Amniotic epithelial cell (primary cell): ENCODE data around the gene RAPGEF4.
"Not testable (repeated sequence)": the region's sequence is repeated elsewhere in the genome, so short reads cannot be mapped to it uniquely, and the experiment has no call there.

ENCODE experiments used
- DNase-seq: peaks from one replicate; pipeline ENCODE4 v3.0.0-alpha.2; 2010; ENCODE audit warnings: low read depth

The RAPGEF4 gene

DNA sequence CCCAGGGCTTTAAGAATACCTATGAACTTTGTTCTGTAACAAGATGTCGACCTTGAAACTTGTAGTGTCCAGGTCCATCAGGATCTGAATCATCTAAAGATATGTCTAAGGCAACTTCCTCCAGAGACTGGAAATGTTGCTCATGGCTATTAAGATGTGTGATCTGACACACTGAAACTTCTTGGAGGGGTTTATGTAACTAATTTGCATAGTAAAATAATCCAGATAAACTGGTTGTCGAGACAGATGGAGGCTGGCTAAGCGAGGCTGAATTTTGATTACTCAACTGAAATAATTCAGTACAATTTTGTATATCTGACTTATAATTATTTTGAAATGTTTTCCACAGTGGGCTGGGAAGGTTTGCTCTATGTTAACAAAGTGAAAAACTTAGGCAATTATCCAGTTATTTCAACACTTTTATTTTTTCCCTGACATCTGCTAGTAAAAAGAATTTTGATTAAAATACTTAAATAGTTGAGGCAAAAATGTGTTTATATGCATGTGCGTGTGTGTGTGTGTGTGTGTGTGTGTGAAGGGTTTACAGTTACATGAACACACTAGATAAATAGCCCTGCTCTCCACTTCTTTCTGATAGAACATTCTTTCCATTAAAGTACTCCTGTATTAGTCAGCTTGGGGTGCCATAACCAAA lies 328.6 kb downstream of the RAPGEF4 start:
- DNase-seq, result peak; percentile 67

DNA sequence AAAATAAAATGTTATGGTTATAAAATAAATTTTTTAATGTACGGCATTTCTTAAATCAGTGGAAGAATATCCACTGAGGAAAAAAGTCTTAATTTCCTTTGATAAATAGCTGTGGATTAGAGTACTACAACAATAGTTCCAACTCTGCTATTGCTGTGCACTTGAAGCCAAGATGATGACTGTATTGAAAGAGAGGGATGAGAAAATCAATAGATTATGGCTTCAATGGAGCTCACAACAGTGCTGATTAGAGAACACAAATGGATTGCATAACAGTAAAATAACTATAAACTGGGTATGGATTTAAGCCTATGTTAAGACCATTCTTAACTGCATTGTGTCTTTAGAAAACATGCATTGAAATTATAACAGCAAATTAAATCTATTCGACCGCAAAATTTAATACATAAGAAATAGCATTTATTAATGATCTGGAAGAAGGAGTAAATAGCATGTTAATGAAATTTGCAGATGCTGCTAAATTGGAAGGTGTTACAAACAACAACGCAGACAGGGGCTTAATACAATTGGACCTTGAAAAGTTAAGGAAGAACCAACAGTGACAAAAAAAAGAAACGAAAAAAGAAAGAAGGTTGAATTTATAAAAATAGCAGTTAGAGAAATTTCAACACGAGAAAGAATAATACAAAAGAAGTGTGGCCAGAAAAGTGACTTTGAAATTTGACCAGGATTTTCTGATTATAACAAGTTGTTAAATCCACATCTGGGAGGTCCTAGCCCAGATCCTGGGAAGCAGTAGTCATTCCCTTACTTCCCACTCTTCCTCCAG lies 331.4 kb downstream of the RAPGEF4 start:
- DNase-seq, result no peak

DNA sequence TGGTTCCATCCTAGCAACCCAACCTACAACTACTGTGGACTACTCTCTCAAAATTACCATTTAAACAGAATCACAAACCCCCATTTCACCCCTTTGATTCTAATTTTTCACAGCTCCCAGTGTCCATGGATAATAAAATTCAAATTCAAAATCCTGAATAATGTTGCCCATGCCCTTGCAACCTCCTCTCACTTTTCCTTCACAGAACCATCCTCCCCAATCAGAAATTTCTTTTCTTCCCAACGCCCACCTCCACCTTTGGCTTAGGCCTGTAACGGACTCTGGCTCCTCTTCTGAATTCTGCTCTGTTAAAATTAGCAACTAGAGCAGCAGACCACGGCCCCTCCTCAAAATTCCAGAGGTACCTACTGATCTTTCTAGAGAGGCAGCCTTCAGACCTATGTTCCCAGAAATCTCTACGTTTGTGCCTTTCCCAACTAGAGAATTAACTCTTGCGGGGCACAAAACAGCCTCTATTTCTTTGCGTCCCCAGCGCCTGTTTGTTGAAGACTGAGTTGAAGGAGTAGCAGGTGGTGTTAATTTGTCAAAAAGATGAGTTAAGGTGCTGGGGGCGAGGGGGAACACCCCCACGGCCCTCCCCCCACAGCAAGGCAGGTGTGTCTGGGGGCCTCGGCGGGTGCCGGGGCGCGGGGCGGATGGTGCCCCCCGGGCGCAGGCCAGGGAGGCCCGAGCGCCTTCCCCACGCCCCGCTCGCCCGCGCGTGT lies 339.6 kb downstream of the RAPGEF4 start:
- DNase-seq, result no peak

DNA sequence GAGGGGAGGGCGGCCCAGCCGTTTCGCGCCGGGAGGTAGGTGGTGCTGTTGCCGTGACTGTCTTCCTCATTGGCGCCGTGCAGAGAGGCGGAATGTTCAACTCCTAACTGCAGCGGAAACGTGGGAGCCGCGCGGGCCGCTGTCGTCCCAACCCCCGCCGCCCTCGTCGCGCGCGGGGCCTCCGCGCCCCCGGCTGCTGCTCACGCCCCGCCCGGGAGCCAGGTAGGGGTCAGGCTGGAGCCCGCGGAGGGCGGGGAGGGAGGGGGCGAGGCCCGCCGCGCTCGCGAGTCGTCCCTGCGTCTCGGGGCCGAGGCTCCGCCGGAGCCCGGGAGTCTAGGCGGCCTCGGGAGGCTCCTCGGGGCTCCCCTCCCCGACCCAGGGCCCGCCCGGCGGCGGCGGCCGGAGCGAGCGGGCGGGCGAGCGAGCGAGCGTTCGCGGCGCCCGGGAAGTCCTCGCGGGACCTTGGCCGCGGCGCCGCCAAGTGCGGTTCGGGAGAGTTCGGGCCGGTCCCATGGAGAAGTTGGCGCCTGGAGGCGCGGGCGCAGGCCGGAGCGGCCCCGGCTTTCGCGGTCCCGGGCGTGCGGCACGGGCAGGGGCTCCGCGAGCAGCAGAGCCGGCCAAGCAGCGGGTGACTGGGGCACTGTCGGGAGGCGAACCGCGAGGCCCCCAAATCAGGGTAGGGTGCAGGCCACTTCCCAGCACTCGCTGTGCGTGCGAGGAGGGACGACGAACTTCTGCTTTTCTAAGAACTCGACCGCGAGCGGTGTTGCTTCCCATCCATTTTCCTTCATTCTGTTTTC lies 340.3 kb downstream of the RAPGEF4 start, which contains the start of gene MAP3K20:
Gene MAP3K20 (plus strand): TSS at position 66 of the 800 bp plus-strand sequence. CDS start 15,186 bp downstream, outside the sequence.
- peak; percentile 73 for DNase-seq

DNA sequence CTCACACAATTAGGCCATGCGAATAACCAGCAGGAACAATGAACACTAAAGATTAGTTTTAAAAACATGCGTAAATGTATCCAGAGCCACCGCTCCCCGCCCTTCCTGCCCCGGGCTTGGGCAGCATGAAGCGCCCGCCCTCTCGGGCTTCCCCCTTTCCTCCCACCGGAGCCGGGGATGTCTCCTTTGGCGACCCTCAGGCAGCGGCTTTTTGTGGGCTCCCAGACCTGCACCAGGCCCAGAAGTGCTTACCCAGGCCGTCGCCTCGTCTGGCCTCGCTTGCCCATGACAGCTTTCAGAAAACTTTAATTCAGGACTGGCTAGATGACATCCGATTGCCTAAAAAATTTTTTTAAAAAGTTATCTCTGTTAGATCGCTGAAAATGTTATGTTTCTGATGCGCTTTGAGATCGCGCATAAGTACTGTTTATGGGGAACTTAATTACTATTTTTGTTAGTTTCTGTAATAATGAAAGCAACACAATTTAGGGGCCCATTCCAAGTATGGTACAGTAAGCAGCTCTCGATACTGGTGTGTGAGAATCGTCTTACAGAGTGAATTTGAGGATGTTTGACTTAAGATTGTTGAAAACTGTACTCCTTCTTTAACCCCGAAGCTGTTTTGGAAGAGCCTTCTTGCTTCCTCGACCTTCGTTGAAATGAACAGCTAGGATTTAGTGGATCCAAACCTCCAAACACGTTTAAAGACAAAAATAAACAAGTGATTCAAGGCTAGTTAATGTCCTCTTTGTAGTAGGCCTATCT lies 341.1 kb downstream of the RAPGEF4 start:
- peak; percentile 55 for DNase-seq

DNA sequence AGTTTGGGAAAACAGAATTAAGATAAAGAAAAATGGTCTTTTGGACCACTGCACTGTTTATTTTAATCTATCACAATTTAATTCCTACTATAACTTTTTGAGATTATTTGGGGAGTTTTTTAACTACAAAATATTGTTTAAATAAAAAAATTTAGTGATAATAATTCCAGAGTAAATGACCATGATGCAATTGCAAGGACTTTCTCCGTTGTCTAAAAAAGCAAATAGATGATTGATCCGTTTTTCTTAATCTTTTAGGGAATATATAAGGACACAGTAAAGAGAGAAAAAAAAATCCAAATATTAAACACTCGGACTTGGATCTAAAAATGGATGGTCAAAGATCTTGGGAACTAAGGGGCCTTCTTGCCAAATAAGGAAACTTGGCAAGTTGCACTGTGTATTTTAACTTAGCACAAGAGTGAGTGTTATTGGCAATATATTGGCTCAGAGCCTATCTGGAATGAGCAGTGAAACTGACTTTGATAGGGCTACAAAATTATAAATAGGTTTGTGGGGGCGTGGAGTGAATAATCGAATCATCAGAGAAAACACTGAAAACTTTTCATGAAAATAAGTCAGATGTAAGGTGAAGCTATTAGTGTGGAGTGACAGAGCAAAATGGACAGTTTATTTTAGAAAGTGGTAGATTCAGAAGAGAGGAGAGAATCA lies 342.0 kb downstream of the RAPGEF4 start:
- no peak for DNase-seq

DNA sequence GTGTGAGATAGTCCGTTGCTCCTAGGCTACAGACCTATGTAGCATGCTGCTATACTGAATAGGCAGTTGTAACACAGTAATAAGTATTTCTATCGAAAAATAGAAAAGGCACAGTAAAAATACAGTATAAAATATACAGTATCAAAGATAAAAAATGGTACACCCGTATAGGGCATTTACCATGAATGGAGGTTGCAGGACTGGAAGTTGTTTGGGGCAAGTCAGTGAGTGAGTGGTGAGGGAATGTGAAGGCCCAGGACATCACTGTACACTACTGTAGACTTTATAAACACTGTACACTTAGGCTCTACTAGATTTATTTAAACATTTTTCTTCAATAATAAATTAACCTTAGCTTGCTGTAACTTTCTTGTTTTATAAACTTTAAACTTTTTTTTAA lies 343.5 kb downstream of the RAPGEF4 start:
- DNase-seq, result no peak

DNA sequence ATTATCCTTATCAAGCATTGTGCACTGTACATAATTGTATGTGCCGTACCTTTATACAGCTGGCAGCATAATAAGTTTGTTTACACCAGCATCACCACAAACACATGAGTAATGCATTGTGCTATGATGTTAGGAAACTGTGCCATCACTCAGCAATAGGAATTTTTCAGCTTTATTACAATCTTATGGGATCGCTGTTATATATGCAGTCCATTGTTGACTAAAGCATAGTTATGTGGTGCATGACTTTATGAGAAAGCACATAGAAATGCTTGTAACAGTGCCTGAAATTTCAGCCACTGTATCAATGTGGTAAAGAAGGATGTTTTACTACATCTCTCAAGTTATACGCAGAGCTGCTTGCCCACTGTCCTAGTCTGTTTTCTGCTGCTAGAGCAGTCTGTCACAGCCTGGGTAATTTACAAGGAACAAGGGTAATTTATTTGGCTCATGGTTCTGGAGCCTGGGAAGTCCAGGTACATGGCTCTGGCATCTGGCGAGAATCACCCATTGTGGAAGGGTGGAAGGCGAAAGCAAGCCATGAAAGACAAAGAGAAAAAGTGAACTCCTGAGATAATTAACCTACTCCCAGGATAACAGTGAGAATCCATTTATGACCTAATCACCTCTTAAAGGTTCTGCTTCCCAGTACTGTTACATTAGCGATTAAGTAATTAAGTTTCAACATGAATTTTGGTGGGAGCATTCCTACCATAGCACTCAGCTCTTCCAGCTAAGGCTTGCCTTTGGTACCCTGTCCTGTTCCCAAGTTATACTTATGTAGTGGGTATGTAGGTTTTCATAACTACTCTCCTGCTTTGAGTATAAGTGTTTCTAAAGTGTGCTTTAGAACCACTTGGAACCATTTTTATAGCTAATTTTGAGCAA lies 344.6 kb downstream of the RAPGEF4 start:
- peak; percentile 96 for DNase-seq

DNA sequence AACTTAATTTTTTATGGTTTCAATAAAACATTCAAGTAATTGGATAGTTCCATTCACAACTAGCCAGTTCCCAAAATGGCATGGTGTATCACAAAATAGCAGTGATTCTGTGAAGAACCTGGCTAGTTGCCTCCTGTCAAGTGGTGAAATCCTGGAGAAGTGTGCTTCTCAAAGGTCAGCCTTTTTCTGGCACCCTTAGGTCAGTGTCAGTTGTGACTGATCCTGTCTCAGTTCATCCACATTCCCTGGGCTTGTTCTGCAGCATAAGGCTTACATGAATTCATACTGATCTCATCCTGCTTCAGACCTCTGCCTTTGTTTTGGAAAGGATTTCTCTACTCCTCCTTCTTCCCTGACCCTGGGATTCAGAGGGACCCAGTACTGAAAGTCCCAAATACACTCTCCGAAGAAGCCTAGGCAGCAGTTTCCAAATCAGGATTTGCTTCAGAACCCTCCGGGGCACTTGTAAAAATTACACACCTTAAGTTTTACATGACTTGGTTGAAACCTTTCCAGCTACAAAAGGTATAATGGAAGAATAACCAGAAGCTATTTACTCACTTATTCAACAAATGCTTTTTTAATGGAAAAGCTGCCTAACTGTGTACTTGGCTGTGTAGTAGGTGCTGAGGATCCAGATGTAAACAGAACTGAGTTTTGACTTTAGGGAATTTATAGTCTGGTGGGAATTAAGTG lies 351.0 kb downstream of the RAPGEF4 start:
- DNase-seq, result no peak

DNA sequence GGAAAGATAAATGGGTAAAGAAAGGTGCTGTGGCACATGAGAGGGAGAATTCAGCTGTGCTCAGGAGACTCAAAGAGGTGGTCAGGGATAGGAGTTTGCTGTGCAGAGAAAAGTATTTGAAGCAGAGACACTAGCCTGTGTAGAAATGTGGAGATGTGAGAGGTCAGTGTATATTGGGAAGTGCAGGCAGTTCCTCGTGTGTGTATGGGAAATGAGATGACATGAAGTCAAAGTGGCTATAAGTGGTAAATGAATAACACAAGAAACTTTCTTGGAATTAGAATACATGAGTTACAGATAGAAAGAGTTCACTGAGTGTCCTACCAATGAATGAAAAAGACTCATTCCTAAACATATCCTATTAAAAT lies 351.6 kb downstream of the RAPGEF4 start:
- DNase-seq, result no peak

DNA sequence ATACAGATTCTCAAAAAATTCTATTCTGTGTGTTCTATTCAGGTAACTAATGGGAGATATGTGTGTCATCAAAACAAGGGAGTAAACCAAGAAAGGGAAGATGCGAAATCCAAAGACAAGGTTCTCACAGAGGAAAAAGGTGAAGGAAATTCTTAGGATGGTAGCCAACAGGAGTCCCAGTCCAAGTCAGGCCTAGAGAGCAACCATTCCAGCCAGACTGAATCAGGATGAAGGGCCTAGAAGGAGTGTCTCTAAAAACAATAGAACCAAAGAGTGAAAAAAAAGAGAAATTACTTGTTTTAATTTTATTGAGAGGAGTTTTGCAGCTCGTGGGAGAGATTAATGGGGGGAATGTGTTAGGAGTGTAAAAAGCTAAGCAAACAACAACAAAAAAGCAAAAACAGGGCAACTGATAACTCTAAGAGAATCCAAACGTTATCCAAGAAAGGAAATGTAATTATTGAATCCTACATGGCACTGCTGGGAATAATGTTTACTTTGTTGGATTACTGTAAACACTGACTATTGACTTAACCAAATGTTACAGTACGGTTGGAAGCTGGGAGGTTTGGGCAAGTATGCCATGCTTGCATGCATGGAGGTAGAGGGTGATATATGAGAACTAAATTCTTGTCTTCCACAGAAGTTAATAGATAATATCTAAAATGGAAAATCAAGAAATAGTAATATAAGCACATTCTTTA lies 352.3 kb downstream of the RAPGEF4 start:
- no peak for DNase-seq

DNA sequence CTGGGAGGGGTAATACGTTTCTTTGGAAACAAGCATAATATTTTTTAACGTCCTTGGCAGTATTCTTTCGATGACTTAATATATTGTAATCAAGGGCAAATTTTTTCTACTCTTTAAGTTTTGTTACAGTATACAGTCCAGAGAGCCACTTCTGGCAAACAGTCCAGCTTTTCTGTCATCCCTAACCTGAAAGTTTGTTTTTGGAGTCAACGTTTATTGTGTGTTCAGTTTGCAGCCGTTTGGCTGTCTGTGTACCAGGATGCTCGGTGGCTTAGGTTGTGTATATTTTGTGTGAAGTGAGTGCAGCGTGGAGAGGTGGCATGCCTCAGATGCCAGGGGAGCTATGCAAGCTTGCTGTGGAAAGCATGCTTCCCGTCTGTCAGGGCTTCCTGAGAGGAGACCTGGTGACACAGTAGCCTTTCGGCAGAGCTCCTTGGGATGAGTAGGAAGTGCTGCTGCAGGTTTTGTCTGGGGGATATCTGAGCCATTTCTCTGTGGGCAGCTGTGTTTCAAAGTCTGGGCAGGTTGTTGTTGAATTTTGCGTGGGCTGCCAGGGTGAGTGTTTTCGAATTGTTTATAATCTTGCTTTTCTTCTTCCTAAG lies 354.7 kb downstream of the RAPGEF4 start:
- peak; percentile 65 for DNase-seq

DNA sequence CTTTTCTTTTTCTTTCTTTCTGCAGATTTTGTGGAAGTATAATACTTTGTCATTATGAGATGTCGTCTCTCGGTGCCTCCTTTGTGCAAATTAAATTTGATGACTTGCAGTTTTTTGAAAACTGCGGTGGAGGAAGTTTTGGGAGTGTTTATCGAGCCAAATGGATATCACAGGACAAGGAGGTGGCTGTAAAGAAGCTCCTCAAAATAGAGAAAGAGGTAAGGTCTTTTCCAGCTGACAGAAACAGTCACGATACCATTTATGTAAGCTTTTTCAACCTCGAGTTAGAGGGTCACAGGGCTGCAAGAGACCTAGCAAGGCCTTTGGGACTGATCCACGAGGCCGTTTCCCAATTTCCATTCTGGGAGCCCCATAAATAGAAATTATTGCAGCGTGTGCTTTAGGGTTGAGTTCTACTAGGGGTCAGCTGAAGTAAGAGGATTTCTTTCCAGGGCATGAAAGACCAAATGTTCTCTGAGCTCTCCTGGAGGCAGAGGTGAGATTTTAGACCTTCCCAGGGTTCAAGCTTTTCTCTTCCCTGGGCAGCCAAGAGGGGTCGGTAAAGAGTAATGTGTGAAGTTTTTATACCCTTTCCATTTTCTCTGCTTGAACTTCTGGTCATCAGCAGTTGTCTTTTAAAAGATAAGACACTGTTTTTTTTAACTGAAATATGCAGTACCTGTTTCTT lies 355.5 kb downstream of the RAPGEF4 start:
- no peak for DNase-seq

DNA sequence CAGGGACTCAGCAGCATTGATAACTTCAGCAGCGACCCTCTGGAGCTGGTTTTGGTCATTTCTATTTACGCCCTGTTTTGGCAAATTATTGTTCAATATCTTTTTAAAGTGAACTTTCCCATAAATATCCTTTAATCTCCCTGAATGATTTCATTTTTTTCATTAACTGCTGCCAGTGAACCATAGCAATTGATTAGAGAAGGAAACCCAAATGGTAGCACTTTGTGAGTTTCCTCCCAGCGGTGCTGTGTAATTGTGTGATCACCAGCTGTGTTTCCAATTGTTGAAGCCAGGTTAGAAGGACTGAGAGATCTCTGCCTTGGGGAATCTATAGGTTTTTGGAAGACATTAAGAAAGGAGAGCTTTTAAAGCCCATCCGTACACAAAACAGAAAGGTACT lies 356.3 kb downstream of the RAPGEF4 start:
- DNase-seq, result no peak

DNA sequence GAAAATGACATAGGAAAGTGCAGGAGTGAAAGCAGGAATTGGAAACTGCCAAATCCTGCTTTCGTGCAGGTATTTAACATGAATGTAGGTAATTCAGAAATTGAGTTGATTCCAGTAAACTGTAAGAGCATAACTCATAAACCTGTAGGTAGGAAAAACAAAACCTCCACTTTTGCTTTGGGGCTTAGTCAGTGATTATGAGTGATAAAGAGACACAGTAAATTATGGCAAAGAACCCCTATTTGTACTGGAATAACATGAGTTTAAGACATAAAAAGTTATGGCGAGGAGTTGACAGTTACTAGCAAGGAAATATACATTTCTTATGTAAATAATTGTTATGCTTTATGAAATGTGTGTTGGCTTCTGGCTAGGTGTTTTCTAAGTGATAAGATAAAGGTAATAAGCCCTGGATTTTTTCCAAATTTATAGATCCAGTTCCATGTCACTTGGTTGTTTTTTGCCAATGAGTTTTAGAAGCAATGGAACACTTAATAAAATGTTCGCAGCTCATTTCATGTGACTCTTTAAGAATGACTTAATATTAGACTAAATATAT lies 357.3 kb downstream of the RAPGEF4 start:
- DNase-seq, result no peak

DNA sequence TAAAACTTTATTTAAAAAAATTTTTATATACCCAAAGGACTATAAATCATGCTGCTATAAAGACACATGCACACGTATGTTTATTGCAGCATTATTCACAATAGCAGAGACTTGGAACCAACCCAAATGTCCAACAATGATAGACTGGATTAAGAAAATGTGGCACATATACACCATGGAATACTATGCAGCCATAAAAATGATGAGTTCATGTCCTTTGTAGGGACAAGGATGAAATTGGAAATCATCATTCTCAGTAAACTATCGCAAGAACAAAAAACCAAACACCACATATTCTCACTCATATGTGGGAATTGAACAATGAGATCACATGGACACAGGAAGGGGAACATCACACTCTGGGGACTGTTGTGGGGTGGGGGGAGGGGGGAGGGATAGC lies 358.0 kb downstream of the RAPGEF4 start:
- DNase-seq, result not testable (repeated sequence)

DNA sequence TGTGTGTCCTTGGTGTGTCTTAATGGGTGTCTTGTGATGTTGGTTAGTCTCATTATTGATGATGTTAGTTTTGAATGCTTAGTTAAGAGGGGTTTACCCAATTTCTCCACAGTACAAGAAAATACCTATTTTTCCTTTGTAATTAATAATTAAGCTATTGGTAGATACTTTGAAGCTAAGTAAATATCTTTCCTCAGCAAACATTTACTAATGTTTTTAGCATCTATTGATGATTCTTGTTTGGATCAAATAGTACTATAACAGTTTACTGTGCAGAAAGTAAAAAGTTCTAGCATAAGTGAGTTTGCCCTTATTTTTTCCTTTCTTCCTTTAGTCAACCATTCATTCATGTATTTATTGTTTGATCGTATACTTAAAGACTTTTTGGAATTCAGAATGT lies 359.1 kb downstream of the RAPGEF4 start:
- no peak for DNase-seq
